ENCODE data around the gene TDRD5.

TDRD5 gene

GRCh38 chr1:179575497-179576314, 15.9 kb upstream of the TDRD5 start, which contains the start of gene NPHS2:
NPHS2 (minus strand) TSS chr1:179575948; CDS start chr1:179575864, 84 bp downstream.
- Histone ChIP-seq H3K36me3 (ENCODE audit: control insufficient read depth in 1 of 2, insufficient read depth in 2 of 2, low read length in 2 of 2) (no peaks in the 10 kb centered on the region), H3K4me1 (ENCODE audit: control insufficient read depth in 1 of 2, insufficient read depth in 2 of 2, low read length in 2 of 2) (peaks cover 6 to 7% of the 10 kb centered on the region in 2 donors), H3K9ac (ENCODE audit: low read depth in 1 of 2, low read length in 2 of 2) (no peak within 1 kb of the TSS), H3K9me3 (ENCODE audit: control insufficient read depth in 1 of 2, low read length in 2 of 2) (no peaks in the 10 kb centered on the region), H3K4me3 (ENCODE audit: low read depth in 1 of 2, low read length in 2 of 2) (peak within 1 kb of the TSS; percentile 53 to 55), H3K27ac (ENCODE audit: low read depth, low read length) (no peak within 1 kb of the TSS), H3K27me3 (ENCODE audit: control insufficient read depth in 1 of 2, insufficient read depth in 2 of 2, low read length in 2 of 2) (peaks cover 6 to 10% of the 10 kb centered on the region in 2 donors)

- Histone ChIP-seq H3K9ac (ENCODE audit: low read depth in 1 of 2, low read length in 2 of 2) (no peak overlapping the region), H3K4me1 (ENCODE audit: control insufficient read depth in 1 of 2, insufficient read depth in 2 of 2, low read length in 2 of 2) (peaks cover 6 to 7% of the 10 kb centered on the region in 2 donors), H3K4me3 (ENCODE audit: low read depth in 1 of 2, low read length in 2 of 2) (no peak overlapping the region), H3K9me3 (ENCODE audit: control insufficient read depth in 1 of 2, low read length in 2 of 2) (no peaks in the 10 kb centered on the region), H3K27ac (ENCODE audit: low read depth, low read length) (no peak overlapping the region), H3K36me3 (ENCODE audit: control insufficient read depth in 1 of 2, insufficient read depth in 2 of 2, low read length in 2 of 2) (no peaks in the 10 kb centered on the region), H3K27me3 (ENCODE audit: control insufficient read depth in 1 of 2, insufficient read depth in 2 of 2, low read length in 2 of 2) (peaks cover 6 to 10% of the 10 kb centered on the region in 2 donors)
Measured at GRCh38 chr1:179576509-179576908, 15.1 kb upstream of the TDRD5 start.

GRCh38 chr1:179583771-179584320, 7.8 kb upstream of the TDRD5 start:
- H3K9ac ChIP-seq (ENCODE audit: low read depth in 1 of 2, low read length in 2 of 2), result no peak overlapping the region
- no peak overlapping the region for H3K27ac ChIP-seq (ENCODE audit: low read depth, low read length)
- H3K4me3 ChIP-seq (ENCODE audit: low read depth in 1 of 2, low read length in 2 of 2), result no peak overlapping the region
- H3K27me3 ChIP-seq (ENCODE audit: control insufficient read depth in 1 of 2, insufficient read depth in 2 of 2, low read length in 2 of 2), result no peaks in the 10 kb centered on the region
- no peaks in the 10 kb centered on the region for H3K36me3 ChIP-seq (ENCODE audit: control insufficient read depth in 1 of 2, insufficient read depth in 2 of 2, low read length in 2 of 2)
- H3K9me3 ChIP-seq (ENCODE audit: control insufficient read depth in 1 of 2, low read length in 2 of 2), result no peaks in the 10 kb centered on the region
- H3K4me1 ChIP-seq (ENCODE audit: control insufficient read depth in 1 of 2, insufficient read depth in 2 of 2, low read length in 2 of 2), result no peaks in the 10 kb centered on the region

- Histone ChIP-seq H3K27ac (ENCODE audit: low read depth, low read length) (no peak overlapping the region), H3K9me3 (ENCODE audit: control insufficient read depth in 1 of 2, low read length in 2 of 2) (no peaks in the 10 kb centered on the region), H3K4me3 (ENCODE audit: low read depth in 1 of 2, low read length in 2 of 2) (peak overlapping the region; percentile 36 to 61), H3K36me3 (ENCODE audit: control insufficient read depth in 1 of 2, insufficient read depth in 2 of 2, low read length in 2 of 2) (no peaks in the 10 kb centered on the region), H3K4me1 (ENCODE audit: control insufficient read depth in 1 of 2, insufficient read depth in 2 of 2, low read length in 2 of 2) (peaks cover 0 to 3% of the 10 kb centered on the region in 2 donors), H3K27me3 (ENCODE audit: control insufficient read depth in 1 of 2, insufficient read depth in 2 of 2, low read length in 2 of 2) (no peaks in the 10 kb centered on the region), H3K9ac (ENCODE audit: low read depth in 1 of 2, low read length in 2 of 2) (no peak overlapping the region)
Measured at GRCh38 chr1:179586107-179586823, 5.4 kb upstream of the TDRD5 start.

GRCh38 chr1:179587336-179587735, 4.3 kb upstream of the TDRD5 start:
- no peak overlapping the region for H3K4me3 ChIP-seq (ENCODE audit: low read depth in 1 of 2, low read length in 2 of 2)
- H3K27me3 ChIP-seq (ENCODE audit: control insufficient read depth in 1 of 2, insufficient read depth in 2 of 2, low read length in 2 of 2), result no peaks in the 10 kb centered on the region
- H3K9me3 ChIP-seq (ENCODE audit: control insufficient read depth in 1 of 2, low read length in 2 of 2), result no peaks in the 10 kb centered on the region
- H3K36me3 ChIP-seq (ENCODE audit: control insufficient read depth in 1 of 2, insufficient read depth in 2 of 2, low read length in 2 of 2), result no peaks in the 10 kb centered on the region
- peaks cover 0 to 6% of the 10 kb centered on the region in 2 donors for H3K4me1 ChIP-seq (ENCODE audit: control insufficient read depth in 1 of 2, insufficient read depth in 2 of 2, low read length in 2 of 2)
- H3K9ac ChIP-seq (ENCODE audit: low read depth in 1 of 2, low read length in 2 of 2), result no peak overlapping the region
- H3K27ac ChIP-seq (ENCODE audit: low read depth, low read length), result no peak overlapping the region

GRCh38 chr1:179588425-179589024, 3.1 kb upstream of the TDRD5 start:
- H3K9me3 ChIP-seq (ENCODE audit: control insufficient read depth in 1 of 2, low read length in 2 of 2), result no peaks in the 10 kb centered on the region
- H3K9ac ChIP-seq (ENCODE audit: low read depth in 1 of 2, low read length in 2 of 2), result no peak overlapping the region
- no peak overlapping the region for H3K27ac ChIP-seq (ENCODE audit: low read depth, low read length)
- H3K4me1 ChIP-seq (ENCODE audit: control insufficient read depth in 1 of 2, insufficient read depth in 2 of 2, low read length in 2 of 2), result peaks cover 0 to 6% of the 10 kb centered on the region in 2 donors
- no peaks in the 10 kb centered on the region for H3K36me3 ChIP-seq (ENCODE audit: control insufficient read depth in 1 of 2, insufficient read depth in 2 of 2, low read length in 2 of 2)
- H3K27me3 ChIP-seq (ENCODE audit: control insufficient read depth in 1 of 2, insufficient read depth in 2 of 2, low read length in 2 of 2), result no peaks in the 10 kb centered on the region
- no peak overlapping the region for H3K4me3 ChIP-seq (ENCODE audit: low read depth in 1 of 2, low read length in 2 of 2)

GRCh38 chr1:179589509-179589908, 2.1 kb upstream of the TDRD5 start:
- Histone ChIP-seq H3K27me3 (ENCODE audit: control insufficient read depth in 1 of 2, insufficient read depth in 2 of 2, low read length in 2 of 2) (no peaks in the 10 kb centered on the region), H3K9ac (ENCODE audit: low read depth in 1 of 2, low read length in 2 of 2) (no peak overlapping the region), H3K9me3 (ENCODE audit: control insufficient read depth in 1 of 2, low read length in 2 of 2) (no peaks in the 10 kb centered on the region), H3K27ac (ENCODE audit: low read depth, low read length) (no peak overlapping the region), H3K4me1 (ENCODE audit: control insufficient read depth in 1 of 2, insufficient read depth in 2 of 2, low read length in 2 of 2) (peaks cover 0 to 6% of the 10 kb centered on the region in 2 donors), H3K4me3 (ENCODE audit: low read depth in 1 of 2, low read length in 2 of 2) (no peak overlapping the region), H3K36me3 (ENCODE audit: control insufficient read depth in 1 of 2, insufficient read depth in 2 of 2, low read length in 2 of 2) (no peaks in the 10 kb centered on the region)

GRCh38 chr1:179590671-179591070, 961 bp upstream of the TDRD5 start:
- Histone ChIP-seq H3K9ac (ENCODE audit: low read depth in 1 of 2, low read length in 2 of 2) (no peak overlapping the region), H3K9me3 (ENCODE audit: control insufficient read depth in 1 of 2, low read length in 2 of 2) (no peaks in the 10 kb centered on the region), H3K27me3 (ENCODE audit: control insufficient read depth in 1 of 2, insufficient read depth in 2 of 2, low read length in 2 of 2) (no peaks in the 10 kb centered on the region), H3K36me3 (ENCODE audit: control insufficient read depth in 1 of 2, insufficient read depth in 2 of 2, low read length in 2 of 2) (no peaks in the 10 kb centered on the region), H3K27ac (ENCODE audit: low read depth, low read length) (no peak overlapping the region), H3K4me3 (ENCODE audit: low read depth in 1 of 2, low read length in 2 of 2) (no peak overlapping the region), H3K4me1 (ENCODE audit: control insufficient read depth in 1 of 2, insufficient read depth in 2 of 2, low read length in 2 of 2) (peaks cover 0 to 6% of the 10 kb centered on the region in 2 donors)

GRCh38 chr1:179591253-179591591, 410 bp upstream of the TDRD5 start:
- Histone ChIP-seq H3K4me1 (ENCODE audit: control insufficient read depth in 1 of 2, insufficient read depth in 2 of 2, low read length in 2 of 2) (peaks cover 0 to 6% of the 10 kb centered on the region in 2 donors), H3K4me3 (ENCODE audit: low read depth in 1 of 2, low read length in 2 of 2) (peak overlapping the region; percentile 41 to 50), H3K36me3 (ENCODE audit: control insufficient read depth in 1 of 2, insufficient read depth in 2 of 2, low read length in 2 of 2) (no peaks in the 10 kb centered on the region), H3K9ac (ENCODE audit: low read depth in 1 of 2, low read length in 2 of 2) (peak overlapping the region in 1 of 2 donors; percentile 34), H3K27me3 (ENCODE audit: control insufficient read depth in 1 of 2, insufficient read depth in 2 of 2, low read length in 2 of 2) (no peaks in the 10 kb centered on the region), H3K9me3 (ENCODE audit: control insufficient read depth in 1 of 2, low read length in 2 of 2) (no peaks in the 10 kb centered on the region), H3K27ac (ENCODE audit: low read depth, low read length) (no peak overlapping the region)

- H3K27me3 ChIP-seq (ENCODE audit: control insufficient read depth in 1 of 2, insufficient read depth in 2 of 2, low read length in 2 of 2), result no peaks in the 10 kb centered on the region
- H3K9ac ChIP-seq (ENCODE audit: low read depth in 1 of 2, low read length in 2 of 2), result no peak overlapping the region
- H3K4me1 ChIP-seq (ENCODE audit: control insufficient read depth in 1 of 2, insufficient read depth in 2 of 2, low read length in 2 of 2), result no peaks in the 10 kb centered on the region
- no peak overlapping the region for H3K27ac ChIP-seq (ENCODE audit: low read depth, low read length)
- H3K36me3 ChIP-seq (ENCODE audit: control insufficient read depth in 1 of 2, insufficient read depth in 2 of 2, low read length in 2 of 2), result no peaks in the 10 kb centered on the region
- no peak overlapping the region for H3K4me3 ChIP-seq (ENCODE audit: low read depth in 1 of 2, low read length in 2 of 2)
- H3K9me3 ChIP-seq (ENCODE audit: control insufficient read depth in 1 of 2, low read length in 2 of 2), result no peaks in the 10 kb centered on the region
Measured at GRCh38 chr1:179598631-179599030, 7.0 kb downstream of the TDRD5 start.

Data from duodenal mucosa (tissue), 2 donors.